Measurements from ENCODE around the gene NEBL. TPM values are rescaled to one million over a fixed set of nuclear protein-coding genes. Genes with fewer than 3 reads are reported as not detected.

NEBL gene
- total and polyA plus RNA-seq, 2 of the 4 experiments (the other 2 are of a cell fraction): under 0.01 TPM

DNA sequence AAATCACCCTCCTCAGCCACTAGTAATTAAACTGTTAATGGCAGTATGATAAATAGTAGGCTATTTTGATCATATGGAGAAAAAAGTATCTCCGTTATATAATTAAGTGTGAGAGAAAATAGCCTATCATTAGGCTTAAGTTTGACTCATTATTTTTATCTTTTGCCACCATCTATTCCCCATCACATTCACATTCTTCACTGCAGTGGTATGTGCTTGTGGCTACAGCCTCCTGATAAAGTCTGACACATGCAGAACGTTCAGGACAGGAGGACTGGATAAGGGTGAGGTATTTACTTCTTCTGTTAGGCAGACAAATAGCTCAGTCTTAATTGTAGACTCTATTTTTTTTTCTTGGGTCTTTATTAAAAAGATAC is 5.8 kb downstream of the NEBL start:
- Histone ChIP-seq H3K4me1 (ENCODE audit: control insufficient read depth, insufficient read depth, low read length) (no peaks in the 10 kb centered on the region), H4K20me1 (ENCODE audit: insufficient read depth, low read length) (no peaks in the 10 kb centered on the region), H3K4me2 (ENCODE audit: low read depth, low read length) (no peak overlapping the region), H3K27ac (ENCODE audit: insufficient read depth, low read length) (no peak overlapping the region), H2BK5ac (ENCODE audit: low read depth, low read length, poor library complexity, severe bottlenecking) (no peak overlapping the region), H3K9me1 (ENCODE audit: insufficient read depth, low read length) (no peaks in the 10 kb centered on the region), H2BK15ac (ENCODE audit: low read depth, low read length) (no peak overlapping the region), H3K14ac (replicated peaks; ENCODE audit: low read depth, low read length) (no peak overlapping the region), H3K9ac (ENCODE audit: low read depth, low read length) (no peak overlapping the region), H3K9me3 (ENCODE audit: control insufficient read depth, insufficient read depth, low read length) (no peaks in the 10 kb centered on the region), H3K36me3 (ENCODE audit: control insufficient read depth, insufficient read depth, low read length) (no peaks in the 10 kb centered on the region), H2AK9ac (replicated peaks; ENCODE audit: low read depth, low read length, poor library complexity) (no peak overlapping the region), H3K23ac (ENCODE audit: low read depth, low read length) (no peak overlapping the region), H3K56ac (ENCODE audit: extremely low read depth, insufficient read depth, low read length) (no peak overlapping the region), H4K5ac (ENCODE audit: low read depth, low read length) (no peak overlapping the region), H3K4me3 (ENCODE audit: insufficient read depth, low read depth, low read length) (no peak overlapping the region), H3K79me1 (ENCODE audit: low read depth in 1 of 2, low read length in 2 of 2) (no peaks in the 10 kb centered on the region), H2BK20ac (ENCODE audit: low read depth, low read length) (no peak overlapping the region), H2AFZ (replicated peaks; ENCODE audit: low read length, poor library complexity) (no peak overlapping the region), H2AK5ac (ENCODE audit: low read depth, low read length) (no peak overlapping the region), H3K27me3 (ENCODE audit: control insufficient read depth, insufficient read depth, low read length) (no peaks in the 10 kb centered on the region), H2BK120ac (ENCODE audit: low read depth, low read length) (no peak overlapping the region), H4K91ac (ENCODE audit: insufficient read depth, low read depth, low read length) (no peak overlapping the region), H4K8ac (ENCODE audit: low read depth in 2 of 2, low read length in 2 of 2) (no peak overlapping the region), H3K4ac (ENCODE audit: low read depth, low read length) (no peak overlapping the region), H3K18ac (ENCODE audit: low read depth, low read length) (no peak overlapping the region)
- ChIA-PET POLR2A (ENCODE audit: unreplicated experiment) (no interaction called here), CTCF (no interaction called here)
- no peak for TF ChIP-seq POLR2A (IDR thresholded peaks at IDR 0.05; ENCODE audit: low read depth, low read length)
- no peak for TF ChIP-seq RAD21 (IDR thresholded peaks at IDR 0.05; ENCODE audit: low read length)
- TF ChIP-seq MXI1 (IDR thresholded peaks at IDR 0.05; ENCODE audit: borderline replicate concordance, low read depth, low read length): no peak
- TF ChIP-seq RCOR1 (IDR thresholded peaks at IDR 0.05; ENCODE audit: insufficient replicate concordance, low read length): no peak
- TF ChIP-seq, protein P1, sequence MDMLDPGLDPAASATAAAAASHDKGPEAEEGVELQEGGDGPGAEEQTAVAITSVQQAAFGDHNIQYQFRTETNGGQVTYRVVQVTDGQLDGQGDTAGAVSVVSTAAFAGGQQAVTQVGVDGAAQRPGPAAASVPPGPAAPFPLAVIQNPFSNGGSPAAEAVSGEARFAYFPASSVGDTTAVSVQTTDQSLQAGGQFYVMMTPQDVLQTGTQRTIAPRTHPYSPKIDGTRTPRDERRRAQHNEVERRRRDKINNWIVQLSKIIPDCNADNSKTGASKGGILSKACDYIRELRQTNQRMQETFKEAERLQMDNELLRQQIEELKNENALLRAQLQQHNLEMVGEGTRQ (IDR thresholded peaks at IDR 0.05; ENCODE audit: low read depth, low read length): no peak
- TF ChIP-seq MAZ (IDR thresholded peaks at IDR 0.05; ENCODE audit: borderline replicate concordance, low read depth, low read length): no peak
- TF ChIP-seq BHLHE40 (IDR thresholded peaks at IDR 0.05; ENCODE audit: low read depth, low read length): no peak
- TF ChIP-seq SMC3 (IDR thresholded peaks at IDR 0.05; ENCODE audit: low read depth, low read length): no peak
- TF ChIP-seq NFE2L2 (IDR thresholded peaks at IDR 0.05; ENCODE audit: low read depth, low read length): no peak
- TF ChIP-seq FOS (IDR thresholded peaks at IDR 0.05; ENCODE audit: low read depth, low read length): no peak
- TF ChIP-seq CHD1 (IDR thresholded peaks at IDR 0.05; ENCODE audit: low read depth, low read length): no peak
- TF ChIP-seq, protein P2, sequence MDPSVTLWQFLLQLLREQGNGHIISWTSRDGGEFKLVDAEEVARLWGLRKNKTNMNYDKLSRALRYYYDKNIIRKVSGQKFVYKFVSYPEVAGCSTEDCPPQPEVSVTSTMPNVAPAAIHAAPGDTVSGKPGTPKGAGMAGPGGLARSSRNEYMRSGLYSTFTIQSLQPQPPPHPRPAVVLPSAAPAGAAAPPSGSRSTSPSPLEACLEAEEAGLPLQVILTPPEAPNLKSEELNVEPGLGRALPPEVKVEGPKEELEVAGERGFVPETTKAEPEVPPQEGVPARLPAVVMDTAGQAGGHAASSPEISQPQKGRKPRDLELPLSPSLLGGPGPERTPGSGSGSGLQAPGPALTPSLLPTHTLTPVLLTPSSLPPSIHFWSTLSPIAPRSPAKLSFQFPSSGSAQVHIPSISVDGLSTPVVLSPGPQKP (IDR thresholded peaks at IDR 0.05; ENCODE audit: borderline replicate concordance, low read depth, low read length): no peak
- TF ChIP-seq RFX5 (IDR thresholded peaks at IDR 0.05; ENCODE audit: low read depth, low read length): no peak
- TF ChIP-seq CEBPB (IDR thresholded peaks at IDR 0.05; ENCODE audit: low read depth, low read length): no peak
- TF ChIP-seq, protein P3, sequence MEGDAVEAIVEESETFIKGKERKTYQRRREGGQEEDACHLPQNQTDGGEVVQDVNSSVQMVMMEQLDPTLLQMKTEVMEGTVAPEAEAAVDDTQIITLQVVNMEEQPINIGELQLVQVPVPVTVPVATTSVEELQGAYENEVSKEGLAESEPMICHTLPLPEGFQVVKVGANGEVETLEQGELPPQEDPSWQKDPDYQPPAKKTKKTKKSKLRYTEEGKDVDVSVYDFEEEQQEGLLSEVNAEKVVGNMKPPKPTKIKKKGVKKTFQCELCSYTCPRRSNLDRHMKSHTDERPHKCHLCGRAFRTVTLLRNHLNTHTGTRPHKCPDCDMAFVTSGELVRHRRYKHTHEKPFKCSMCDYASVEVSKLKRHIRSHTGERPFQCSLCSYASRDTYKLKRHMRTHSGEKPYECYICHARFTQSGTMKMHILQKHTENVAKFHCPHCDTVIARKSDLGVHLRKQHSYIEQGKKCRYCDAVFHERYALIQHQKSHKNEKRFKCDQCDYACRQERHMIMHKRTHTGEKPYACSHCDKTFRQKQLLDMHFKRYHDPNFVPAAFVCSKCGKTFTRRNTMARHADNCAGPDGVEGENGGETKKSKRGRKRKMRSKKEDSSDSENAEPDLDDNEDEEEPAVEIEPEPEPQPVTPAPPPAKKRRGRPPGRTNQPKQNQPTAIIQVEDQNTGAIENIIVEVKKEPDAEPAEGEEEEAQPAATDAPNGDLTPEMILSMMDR (conservative IDR thresholded peaks at IDR 0.05; ENCODE audit: low read depth, low read length): no peak
- TF ChIP-seq MAFK (IDR thresholded peaks at IDR 0.05; ENCODE audit: low read depth, low read length): no peak
- intact Hi-C loops (cut with micrococcal nuclease): no loop called here
- BruUV-seq (replicated peaks): no TSS peak
- no CpG with 5 or more reads among the region's 2 CpGs for WGBS, 2 experiments (ENCODE audit: extremely low coverage in 2 of 2, insufficient read length in 1 of 2)
- in situ Hi-C loops (cut with MboI; ENCODE audit: low sequenced_read_pairs): no loop called here
- ATAC-seq (ENCODE audit: low read depth): no peak
- DNase-seq: no peak
- dilution Hi-C loops (cut with HindIII; ENCODE audit: low sequenced_read_pairs, unreplicated experiment): no loop called here

All from IMR-90 (cell line).